ENCODE measurements around the gene HGF. TPM values are rescaled to one million over a fixed set of nuclear protein-coding genes. Genes with fewer than 3 reads are reported as not detected.

The HGF gene
- total RNA-seq, 1 experiment from 2014 or later, result 0.72 TPM

GRCh38 chr7:81754918-81755696 is 14.7 kb downstream of the HGF start:
- H3K36me3 Mint-ChIP-seq, result 0 out of 2 replicates have a peak, but pooled peaks cover 2% of the 10 kb centered on the region
- H3K4me3 Mint-ChIP-seq, result no peak overlapping the region
- CTCF ChIA-PET, result no interaction called here
- no peaks in the 10 kb centered on the region for H3K27me3 Mint-ChIP-seq (ENCODE audit: low read depth)
- H3K9me3 Mint-ChIP-seq, result peaks cover 3% of the 10 kb centered on the region
- H3K27ac Mint-ChIP-seq, result no peak overlapping the region
- POLR2A ChIA-PET, result no interaction called here
- ATAC-seq (no peak), DNase-seq (ENCODE audit: low spot score) (no peak)
- H3K4me1 Mint-ChIP-seq, result peaks cover 28% of the 10 kb centered on the region
- no peak for TF ChIP-seq KAT7 (CRISPR knock-in tag; IDR thresholded peaks at IDR 0.05; ENCODE audit: borderline replicate concordance)
- no peak for TF ChIP-seq NFYB (CRISPR knock-in tag; conservative IDR thresholded peaks at IDR 0.05; ENCODE audit: low read depth)
- no peak for TF ChIP-seq JUN (CRISPR knock-in tag; IDR thresholded peaks at IDR 0.05)
- no peak for TF ChIP-seq ZNF532 (CRISPR knock-in tag; IDR thresholded peaks at IDR 0.05; ENCODE audit: borderline replicate concordance)
- no peak for TF ChIP-seq ATF1 (CRISPR knock-in tag; IDR thresholded peaks at IDR 0.05)
- no peak for TF ChIP-seq CREB1 (CRISPR knock-in tag; IDR thresholded peaks at IDR 0.05)
- TF ChIP-seq IRF1 (CRISPR knock-in tag; IDR thresholded peaks at IDR 0.05), result no peak

DNA sequence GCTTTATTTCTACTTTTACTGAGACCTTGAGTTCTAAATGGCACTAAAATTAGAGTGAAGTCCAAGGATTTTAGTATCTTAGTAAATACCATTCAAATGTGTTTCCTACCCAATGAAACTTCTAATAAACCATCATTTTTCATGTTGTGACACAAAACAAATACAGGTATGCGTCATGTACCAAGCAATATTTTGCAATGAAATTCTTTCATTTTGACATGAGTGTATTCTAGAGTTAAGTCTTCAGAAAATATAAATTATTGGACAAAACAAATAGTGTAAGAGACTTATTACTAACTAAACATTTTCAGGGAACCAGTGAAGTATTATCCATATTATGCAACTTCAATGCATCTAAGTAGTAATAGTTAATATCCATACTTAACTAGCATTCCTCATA is 16.5 kb downstream of the HGF start:
- DNase-seq (ENCODE audit: low spot score) (no peak), ATAC-seq (no peak)
- Mint-ChIP-seq H3K27me3 (ENCODE audit: low read depth) (no peaks in the 10 kb centered on the region), H3K9me3 (no peaks in the 10 kb centered on the region), H3K4me1 (peaks cover 28% of the 10 kb centered on the region), H3K27ac (no peak overlapping the region), H3K36me3 (no peaks in the 10 kb centered on the region), H3K4me3 (no peak overlapping the region)
- CTCF ChIA-PET, result no interaction called here
- TF ChIP-seq, protein P1, sequence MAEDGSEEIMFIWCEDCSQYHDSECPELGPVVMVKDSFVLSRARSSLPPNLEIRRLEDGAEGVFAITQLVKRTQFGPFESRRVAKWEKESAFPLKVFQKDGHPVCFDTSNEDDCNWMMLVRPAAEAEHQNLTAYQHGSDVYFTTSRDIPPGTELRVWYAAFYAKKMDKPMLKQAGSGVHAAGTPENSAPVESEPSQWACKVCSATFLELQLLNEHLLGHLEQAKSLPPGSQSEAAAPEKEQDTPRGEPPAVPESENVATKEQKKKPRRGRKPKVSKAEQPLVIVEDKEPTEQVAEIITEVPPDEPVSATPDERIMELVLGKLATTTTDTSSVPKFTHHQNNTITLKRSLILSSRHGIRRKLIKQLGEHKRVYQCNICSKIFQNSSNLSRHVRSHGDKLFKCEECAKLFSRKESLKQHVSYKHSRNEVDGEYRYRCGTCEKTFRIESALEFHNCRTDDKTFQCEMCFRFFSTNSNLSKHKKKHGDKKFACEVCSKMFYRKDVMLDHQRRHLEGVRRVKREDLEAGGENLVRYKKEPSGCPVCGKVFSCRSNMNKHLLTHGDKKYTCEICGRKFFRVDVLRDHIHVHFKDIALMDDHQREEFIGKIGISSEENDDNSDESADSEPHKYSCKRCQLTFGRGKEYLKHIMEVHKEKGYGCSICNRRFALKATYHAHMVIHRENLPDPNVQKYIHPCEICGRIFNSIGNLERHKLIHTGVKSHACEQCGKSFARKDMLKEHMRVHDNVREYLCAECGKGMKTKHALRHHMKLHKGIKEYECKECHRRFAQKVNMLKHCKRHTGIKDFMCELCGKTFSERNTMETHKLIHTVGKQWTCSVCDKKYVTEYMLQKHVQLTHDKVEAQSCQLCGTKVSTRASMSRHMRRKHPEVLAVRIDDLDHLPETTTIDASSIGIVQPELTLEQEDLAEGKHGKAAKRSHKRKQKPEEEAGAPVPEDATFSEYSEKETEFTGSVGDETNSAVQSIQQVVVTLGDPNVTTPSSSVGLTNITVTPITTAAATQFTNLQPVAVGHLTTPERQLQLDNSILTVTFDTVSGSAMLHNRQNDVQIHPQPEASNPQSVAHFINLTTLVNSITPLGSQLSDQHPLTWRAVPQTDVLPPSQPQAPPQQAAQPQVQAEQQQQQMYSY (CRISPR knock-in tag; IDR thresholded peaks at IDR 0.05), result no peak
- TF ChIP-seq ELF4 (CRISPR knock-in tag; IDR thresholded peaks at IDR 0.05; ENCODE audit: low read depth) (no peak), CBFB (CRISPR knock-in tag; IDR thresholded peaks at IDR 0.05; ENCODE audit: low read depth) (no peak), ZNF263 (CRISPR knock-in tag; IDR thresholded peaks at IDR 0.05; ENCODE audit: low read depth) (no peak), ATF3 (CRISPR knock-in tag; conservative IDR thresholded peaks at IDR 0.05) (no peak), ZNF317 (CRISPR knock-in tag; IDR thresholded peaks at IDR 0.05; ENCODE audit: borderline replicate concordance, low read depth) (no peak), ZNF423 (CRISPR knock-in tag; IDR thresholded peaks at IDR 0.05) (no peak), JAZF1 (CRISPR knock-in tag; IDR thresholded peaks at IDR 0.05) (no peak)
- TF ChIP-seq, protein P2, sequence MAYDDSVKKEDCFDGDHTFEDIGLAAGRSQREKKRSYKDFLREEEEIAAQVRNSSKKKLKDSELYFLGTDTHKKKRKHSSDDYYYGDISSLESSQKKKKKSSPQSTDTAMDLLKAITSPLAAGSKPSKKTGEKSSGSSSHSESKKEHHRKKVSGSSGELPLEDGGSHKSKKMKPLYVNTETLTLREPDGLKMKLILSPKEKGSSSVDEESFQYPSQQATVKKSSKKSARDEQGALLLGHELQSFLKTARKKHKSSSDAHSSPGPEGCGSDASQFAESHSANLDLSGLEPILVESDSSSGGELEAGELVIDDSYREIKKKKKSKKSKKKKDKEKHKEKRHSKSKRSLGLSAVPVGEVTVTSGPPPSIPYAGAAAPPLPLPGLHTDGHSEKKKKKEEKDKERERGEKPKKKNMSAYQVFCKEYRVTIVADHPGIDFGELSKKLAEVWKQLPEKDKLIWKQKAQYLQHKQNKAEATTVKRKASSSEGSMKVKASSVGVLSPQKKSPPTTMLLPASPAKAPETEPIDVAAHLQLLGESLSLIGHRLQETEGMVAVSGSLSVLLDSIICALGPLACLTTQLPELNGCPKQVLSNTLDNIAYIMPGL (CRISPR knock-in tag; IDR thresholded peaks at IDR 0.05), result no peak
- POLR2A ChIA-PET, result no interaction called here
